ENCODE measurements around the gene FXYD6. TPM values are rescaled to one million over a fixed set of nuclear protein-coding genes. Genes with fewer than 3 reads are reported as not detected.

The FXYD6 gene
- total and polyA plus RNA-seq, 9 donors = 119 to 445 (median 264) TPM

- Histone ChIP-seq H3K27me3 (no peaks in the 10 kb centered on the region), H3K36me3 (no peaks in the 10 kb centered on the region), H3K4me3 (no peak overlapping the region), H3K27ac (no peak overlapping the region), H3K9me3 (no peaks in the 10 kb centered on the region), H3K4me1 (ENCODE audit: insufficient read depth) (no peaks in the 10 kb centered on the region)
- TF ChIP-seq POLR2A (IDR thresholded peaks at IDR 0.05) (no peak), EP300 (IDR thresholded peaks at IDR 0.05) (no peak)
- 42 to 61% (median 59%) methylated on average over 3 of the region's 3 CpGs for WGBS, 3 donors
- no peak for DNase-seq
- intact Hi-C loops (cut with DNase I) = no loop called here
Observed at GRCh38 chr11:117790279-117790678, 86.2 kb downstream of the FXYD6 start.

- TF ChIP-seq EP300 (IDR thresholded peaks at IDR 0.05) = no peak
- no peak for TF ChIP-seq CTCF (IDR thresholded peaks at IDR 0.05)
- no peak for TF ChIP-seq POLR2A (IDR thresholded peaks at IDR 0.05)
Observed at GRCh38 chr11:117789241-117789640, 87.2 kb downstream of the FXYD6 start.

More at GRCh38 chr11:117789241-117789640, 87.2 kb downstream of the FXYD6 start:
- Histone ChIP-seq H3K9me3 (no peaks in the 10 kb centered on the region), H3K27ac (no peak overlapping the region), H3K4me1 (ENCODE audit: insufficient read depth) (no peaks in the 10 kb centered on the region), H3K27me3 (no peaks in the 10 kb centered on the region), H3K4me3 (no peak overlapping the region), H3K36me3 (no peaks in the 10 kb centered on the region)
- intact Hi-C loops (cut with DNase I) = no loop called here
- DNase-seq = no peak
- 92 to 94% (median 93%) methylated on average over 4 of the region's 4 CpGs for WGBS, 3 donors

Other genes starting within 250 kb of the FXYD6 start
- gene DSCAML1, start 79.4 kb downstream of the FXYD6 start, total RNA-seq = 10 to 100 TPM in 5 of 7 donors, 1 to 10 TPM in 2; 2.3 to 16.5 (median 12.7) TPM
- 1 to 10 TPM in 1 of 2 donors, under 1 TPM in 1; 0.77 to 2.2 TPM for gene DSCAML1, start 79.4 kb downstream of the FXYD6 start, polyA plus RNA-seq
- gene FXYD2, start 51.9 kb downstream of the FXYD6 start, total RNA-seq = 10 to 100 TPM in 5 of 7 donors, 1 to 10 TPM in 2; 3.2 to 23.1 (median 14.7) TPM
- gene FXYD2, start 51.9 kb downstream of the FXYD6 start, polyA plus RNA-seq = 1 to 10 TPM; 1.7 to 5.0 TPM
- 1 to 10 TPM in 1 of 7 donors, under 1 TPM in 4, not detected in 2; 0.12 to 2.0 (median 0.24) TPM for gene TMPRSS13, start 52.7 kb upstream of the FXYD6 start, total RNA-seq
- under 1 TPM; 0.05 to 0.22 TPM for gene TMPRSS13, start 52.7 kb upstream of the FXYD6 start, polyA plus RNA-seq
- gene IL10RA, start 109.7 kb upstream of the FXYD6 start, total RNA-seq = 10 to 100 TPM in 1 of 7 donors, 1 to 10 TPM in 6; 2.0 to 13.7 (median 6.7) TPM
- gene IL10RA, start 109.7 kb upstream of the FXYD6 start, polyA plus RNA-seq = 10 to 100 TPM in 1 of 2 donors, 1 to 10 TPM in 1; 2.6 to 14.1 TPM
- 1 to 10 TPM in 2 of 7 donors, under 1 TPM in 2, not detected in 3; 0.20 to 2.3 (median 0.85) TPM for gene TMPRSS4, start 200.4 kb upstream of the FXYD6 start, total RNA-seq
- not detected for gene TMPRSS4, start 200.4 kb upstream of the FXYD6 start, polyA plus RNA-seq
- gene SMIM35, start 210.3 kb upstream of the FXYD6 start, total RNA-seq = not detected
- under 1 TPM in 1 of 2 donors, not detected in 1; 0.08 TPM for gene SMIM35, start 210.3 kb upstream of the FXYD6 start, polyA plus RNA-seq